HUES6 (cell line): Measurements from ENCODE around the gene SLC38A5.

Experiments
- H3K27ac ChIP-seq: 2 replicates; pipeline ENCODE4 v1.7.0; 2013; ENCODE audit warnings: low read depth, mild to moderate bottlenecking, low read length, inconsistent platforms
- H3K27me3 ChIP-seq: 2 replicates; pipeline ENCODE4 v1.6.1; 2013; ENCODE audit warnings: low read length; ENCODE audit not compliant: control insufficient read depth, insufficient read depth
- H3K36me3 ChIP-seq: 2 replicates; pipeline ENCODE4 v1.6.1; 2013; ENCODE audit warnings: low read length; ENCODE audit not compliant: control insufficient read depth, insufficient read depth
- H3K4me1 ChIP-seq: 2 replicates; pipeline ENCODE4 v1.6.1; 2013; ENCODE audit warnings: low read length; ENCODE audit not compliant: control insufficient read depth, insufficient read depth
- H3K4me3 ChIP-seq: 2 replicates; pipeline ENCODE4 v1.5.1; 2013; ENCODE audit warnings: low read depth, low read length
- H3K9ac ChIP-seq: one replicate; pipeline ENCODE4 v1.6.1; 2013; ENCODE audit warnings: mild to moderate bottlenecking, low read length
- H3K9me3 ChIP-seq: 2 replicates; pipeline ENCODE4 v1.6.1; 2013; ENCODE audit warnings: low read depth, low read length; ENCODE audit not compliant: control insufficient read depth, insufficient read depth

SLC38A5 gene

GRCh38 chrX:48492293-48492910 lies 22.3 kb upstream of the SLC38A5 start:
- H3K36me3 ChIP-seq: peaks cover 2% of the 10 kb centered on the region; the same call in 1 of the 2 replicates
- H3K9me3 ChIP-seq: peaks cover 34% of the 10 kb centered on the region; the same call in 1 of the 2 replicates
- H3K4me3 ChIP-seq: no peak overlapping the region
- H3K27ac ChIP-seq: no peak overlapping the region
- no peaks in the 10 kb centered on the region for H3K4me1 ChIP-seq
- H3K9ac ChIP-seq: no peak overlapping the region
- no peaks in the 10 kb centered on the region for H3K27me3 ChIP-seq

DNA sequence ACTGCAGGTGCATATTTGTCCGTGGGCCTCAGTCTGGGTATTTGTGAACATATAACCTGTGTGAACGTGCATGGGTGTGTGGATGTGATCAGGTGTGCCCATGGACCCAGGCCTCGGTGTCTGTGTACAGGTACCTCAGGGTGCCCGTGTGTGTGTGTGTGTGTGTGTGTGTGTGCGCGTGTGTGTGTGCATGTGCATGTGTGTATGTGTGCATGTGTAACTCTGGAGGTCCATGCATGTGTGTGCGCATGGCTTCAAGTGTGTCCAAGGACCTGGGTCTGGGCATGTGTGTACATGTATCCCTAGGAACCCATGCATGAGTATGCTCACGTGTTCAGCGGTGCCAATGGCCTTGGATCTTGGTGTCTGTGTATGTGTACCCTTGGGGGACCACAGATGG lies 21.7 kb upstream of the SLC38A5 start:
- Histone ChIP-seq H3K36me3 (peaks cover 7% of the 10 kb centered on the region; the same call in 1 of the 2 replicates), H3K27me3 (no peaks in the 10 kb centered on the region), H3K27ac (no peak overlapping the region), H3K4me1 (no peaks in the 10 kb centered on the region), H3K9me3 (peaks cover 38% of the 10 kb centered on the region; the same call in 1 of the 2 replicates), H3K4me3 (no peak overlapping the region), H3K9ac (no peak overlapping the region)

DNA sequence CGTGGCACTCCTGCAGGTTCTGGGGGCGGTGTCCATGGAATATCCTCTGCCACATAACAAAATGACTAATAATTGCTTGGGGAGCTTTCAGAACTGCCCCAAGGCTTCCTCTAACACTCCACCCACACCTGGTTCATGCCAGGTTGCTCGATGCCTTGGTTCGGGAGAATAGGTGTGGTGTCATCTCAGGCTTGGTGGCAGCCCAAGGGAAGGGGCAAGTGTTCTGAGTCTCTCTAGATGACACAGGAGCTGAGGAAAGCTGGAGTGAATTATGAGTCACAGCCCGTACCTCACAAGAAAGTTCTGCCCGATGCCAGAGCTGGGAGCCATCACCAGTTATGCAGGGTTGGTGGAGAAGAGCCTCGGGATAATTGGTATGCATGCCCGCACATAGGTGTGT lies 20.6 kb upstream of the SLC38A5 start:
- Histone ChIP-seq H3K9me3 (peaks cover 38% of the 10 kb centered on the region; the same call in 1 of the 2 replicates), H3K4me3 (no peak overlapping the region), H3K36me3 (peaks cover 11% of the 10 kb centered on the region; the same call in 1 of the 2 replicates), H3K27ac (no peak overlapping the region), H3K27me3 (no peaks in the 10 kb centered on the region), H3K4me1 (no peaks in the 10 kb centered on the region), H3K9ac (no peak overlapping the region)

DNA sequence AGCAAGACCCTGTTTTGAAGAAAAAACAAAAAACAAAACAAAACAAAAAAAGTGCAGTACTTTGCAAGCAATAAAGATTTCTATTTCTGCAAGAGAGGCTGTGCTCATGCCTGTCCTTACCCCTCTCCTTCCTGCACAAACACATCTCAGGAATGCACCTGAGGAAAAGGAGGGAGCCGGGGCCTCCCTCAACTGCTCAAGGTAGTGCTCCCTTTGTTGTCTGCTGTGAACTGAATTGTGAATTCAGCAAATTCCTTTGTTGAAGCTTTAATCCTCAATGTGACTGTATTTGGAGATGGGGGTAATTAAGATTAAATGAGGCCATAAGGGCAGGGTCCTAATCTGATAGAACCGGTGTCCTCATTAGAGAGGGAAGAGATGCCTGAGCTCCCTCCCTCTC lies 19.8 kb upstream of the SLC38A5 start:
- Histone ChIP-seq H3K4me3 (no peak overlapping the region), H3K36me3 (peaks cover 17% of the 10 kb centered on the region; the same call in 1 of the 2 replicates), H3K27me3 (no peaks in the 10 kb centered on the region), H3K27ac (no peak overlapping the region), H3K9me3 (peaks cover 39% of the 10 kb centered on the region; the same call in 1 of the 2 replicates), H3K4me1 (no peaks in the 10 kb centered on the region), H3K9ac (no peak overlapping the region)

DNA sequence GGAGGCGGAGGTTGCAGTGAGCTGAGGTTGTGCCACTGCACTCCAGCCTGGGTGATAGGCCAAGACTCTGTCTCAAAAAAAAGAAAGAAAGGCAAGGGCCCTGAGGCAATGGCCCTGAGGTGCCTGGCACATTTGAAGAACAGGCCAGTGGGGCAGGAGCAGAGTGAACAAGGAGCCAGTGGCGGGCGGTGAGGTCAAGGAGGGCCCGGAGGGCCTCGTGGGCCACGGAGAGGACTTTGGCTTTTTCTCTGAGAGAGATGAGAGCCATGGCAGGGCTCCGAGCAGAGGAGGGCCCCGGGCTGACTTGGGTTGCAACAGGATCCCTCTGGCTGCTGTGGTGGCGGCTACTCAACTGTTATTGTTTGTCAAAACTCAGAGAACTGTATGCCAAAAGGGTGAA lies 19.2 kb upstream of the SLC38A5 start:
- peaks cover 39% of the 10 kb centered on the region; the same call in 1 of the 2 replicates for H3K9me3 ChIP-seq
- no peaks in the 10 kb centered on the region for H3K4me1 ChIP-seq
- no peaks in the 10 kb centered on the region for H3K27me3 ChIP-seq
- no peak overlapping the region for H3K27ac ChIP-seq
- peaks cover 20% of the 10 kb centered on the region for H3K36me3 ChIP-seq
- H3K4me3 ChIP-seq: no peak overlapping the region
- H3K9ac ChIP-seq: no peak overlapping the region

DNA sequence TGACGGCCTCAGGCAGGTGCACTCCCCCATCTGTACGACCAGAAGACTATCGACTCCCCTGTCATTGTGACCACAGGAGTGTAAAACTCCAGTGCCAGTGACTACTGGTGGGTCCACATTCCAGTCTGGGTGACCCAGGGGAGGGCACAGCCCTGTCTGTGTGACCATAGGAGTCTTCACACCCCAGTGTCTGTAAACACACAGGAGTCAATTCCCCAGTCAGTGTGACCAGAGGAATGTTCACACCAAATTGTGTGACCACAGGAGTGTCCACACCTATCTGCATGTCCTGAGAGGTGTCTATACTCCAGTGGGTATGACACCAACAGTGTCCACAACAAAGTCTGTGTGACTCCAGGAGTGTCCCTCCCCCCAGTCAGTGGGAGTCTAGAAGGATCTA lies 18.0 kb upstream of the SLC38A5 start:
- no peak overlapping the region for H3K9ac ChIP-seq
- no peak overlapping the region for H3K27ac ChIP-seq
- H3K36me3 ChIP-seq: peaks cover 32% of the 10 kb centered on the region
- no peaks in the 10 kb centered on the region for H3K4me1 ChIP-seq
- no peak overlapping the region for H3K4me3 ChIP-seq
- peaks cover 36% of the 10 kb centered on the region; the same call in 1 of the 2 replicates for H3K9me3 ChIP-seq
- H3K27me3 ChIP-seq: no peaks in the 10 kb centered on the region

DNA sequence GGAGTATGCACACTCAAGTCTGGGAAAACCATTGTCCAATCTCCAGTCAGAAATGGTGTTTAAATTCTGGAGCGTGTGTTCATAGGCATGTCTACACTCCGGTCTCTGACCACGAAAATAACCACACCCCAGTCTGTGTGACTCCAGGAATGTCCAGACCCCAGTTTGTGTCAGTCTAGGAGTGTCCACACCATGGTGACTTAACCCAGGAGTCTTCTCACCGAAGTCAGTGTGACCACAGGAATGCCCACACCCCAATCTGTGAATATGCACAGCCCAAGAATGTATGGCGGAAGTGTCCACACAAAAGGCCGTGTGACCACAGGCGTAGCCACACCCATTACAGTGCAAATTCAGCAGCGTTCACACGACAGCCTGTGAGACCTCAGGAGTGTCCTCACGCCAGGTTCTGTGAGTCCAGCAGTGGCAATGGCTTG lies 17.3 kb upstream of the SLC38A5 start:
- Histone ChIP-seq H3K9me3 (peaks cover 37% of the 10 kb centered on the region; the same call in 1 of the 2 replicates), H3K27ac (no peak overlapping the region), H3K9ac (no peak overlapping the region), H3K36me3 (peaks cover 38% of the 10 kb centered on the region), H3K4me1 (no peaks in the 10 kb centered on the region), H3K4me3 (no peak overlapping the region), H3K27me3 (no peaks in the 10 kb centered on the region)

DNA sequence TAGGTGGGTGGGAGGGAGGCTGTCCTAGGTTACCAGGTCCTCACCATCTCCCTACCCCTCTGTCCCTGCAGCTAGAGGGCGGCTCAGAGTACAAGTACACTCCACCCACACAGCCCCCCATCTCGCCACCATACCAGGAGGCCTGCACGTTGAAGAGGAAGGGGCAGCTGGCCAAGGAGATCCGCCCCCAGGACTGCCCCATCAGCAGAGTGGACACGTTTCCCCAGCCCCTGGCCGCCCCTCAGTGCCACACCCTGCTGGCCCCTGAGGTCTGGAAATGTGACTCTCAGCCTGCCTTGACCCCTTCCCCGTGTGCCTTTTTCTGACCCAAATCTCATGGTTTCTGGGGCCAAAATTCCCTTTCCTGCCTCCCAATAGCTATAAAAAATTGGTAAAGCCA lies 12.5 kb upstream of the SLC38A5 start:
- H3K36me3 ChIP-seq: peaks cover 65% of the 10 kb centered on the region

GRCh38 chrX:48480583-48480982 lies 10.5 kb upstream of the SLC38A5 start:
- no peak overlapping the region for H3K4me3 ChIP-seq
- H3K27me3 ChIP-seq: no peaks in the 10 kb centered on the region
- peaks cover 54% of the 10 kb centered on the region for H3K36me3 ChIP-seq
- no peaks in the 10 kb centered on the region for H3K4me1 ChIP-seq
- H3K27ac ChIP-seq: no peak overlapping the region
- H3K9ac ChIP-seq: no peak overlapping the region
- H3K9me3 ChIP-seq: peaks cover 21% of the 10 kb centered on the region; the same call in 1 of the 2 replicates

More for the DNA sequence above, 12.5 kb upstream of the SLC38A5 start:
- Histone ChIP-seq H3K27ac (no peak overlapping the region), H3K9ac (no peak overlapping the region), H3K4me3 (no peak overlapping the region), H3K27me3 (no peaks in the 10 kb centered on the region), H3K4me1 (no peaks in the 10 kb centered on the region), H3K9me3 (peaks cover 27% of the 10 kb centered on the region; the same call in 1 of the 2 replicates)

DNA sequence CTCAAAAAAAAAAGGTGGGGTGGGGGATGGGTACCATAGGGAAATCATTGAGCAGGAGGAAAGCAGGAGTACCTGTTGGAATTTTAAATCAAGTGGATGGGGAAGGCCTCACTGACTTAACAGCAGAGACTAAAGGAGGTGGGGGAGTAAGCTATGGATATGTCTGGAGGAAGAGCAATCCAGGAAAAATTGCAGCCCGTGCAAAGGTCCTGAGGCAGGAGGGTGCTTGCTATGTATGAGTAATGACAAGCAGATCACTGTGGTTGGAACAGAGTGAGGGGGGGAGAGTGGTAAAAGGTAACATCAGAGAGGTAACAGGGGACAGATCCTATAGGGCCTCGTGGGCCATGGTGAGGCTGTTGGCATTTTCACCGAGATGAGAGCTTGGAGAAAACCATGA lies 10.1 kb upstream of the SLC38A5 start:
- Histone ChIP-seq H3K36me3 (peaks cover 50% of the 10 kb centered on the region), H3K4me1 (no peaks in the 10 kb centered on the region), H3K4me3 (no peak overlapping the region), H3K9ac (no peak overlapping the region), H3K27ac (no peak overlapping the region), H3K27me3 (no peaks in the 10 kb centered on the region), H3K9me3 (peaks cover 18% of the 10 kb centered on the region; the same call in 1 of the 2 replicates)

DNA sequence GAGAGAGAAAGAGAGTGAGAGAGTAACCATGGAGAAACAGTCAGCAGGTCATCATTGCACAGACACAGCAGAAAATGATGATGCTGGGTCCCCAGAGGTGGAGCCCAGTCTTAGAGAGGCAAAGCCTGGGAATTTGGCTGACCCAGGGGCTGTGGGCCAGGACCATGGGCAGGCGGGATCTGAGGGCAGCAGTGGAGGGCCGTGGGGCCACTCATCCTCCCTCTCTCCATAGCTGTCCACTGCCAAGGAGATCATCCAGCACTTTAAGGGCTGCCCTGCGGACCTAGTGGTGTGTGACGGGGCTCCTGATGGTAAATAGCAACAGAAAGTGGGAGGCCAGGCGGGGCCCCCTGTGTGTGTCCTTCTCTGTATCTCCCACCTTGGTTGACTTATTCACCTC lies 8.7 kb upstream of the SLC38A5 start:
- H3K27me3 ChIP-seq: no peaks in the 10 kb centered on the region
- peaks cover 18% of the 10 kb centered on the region; the same call in 1 of the 2 replicates for H3K9me3 ChIP-seq
- no peak overlapping the region for H3K4me3 ChIP-seq
- H3K36me3 ChIP-seq: peaks cover 42% of the 10 kb centered on the region
- H3K9ac ChIP-seq: no peak overlapping the region
- no peak overlapping the region for H3K27ac ChIP-seq
- H3K4me1 ChIP-seq: peaks cover 4% of the 10 kb centered on the region
